Tibial nerve (tissue), 4 donors: ENCODE measurements around the gene MUC2. TPM values are rescaled to one million over a fixed set of nuclear protein-coding genes. Genes with fewer than 3 reads are reported as not detected.

Experiments used
- DNase-seq, 2 donors: peaks; one replicate each; pipeline ENCODE4 v3.0.0-alpha.2; 2019; ENCODE audit warnings: low spot score in 2 of 2
- H3K27ac ChIP-seq, 4 donors: fragments of 200-600 bp; sonication (generic) in 3 of 4; one replicate each; pipeline ENCODE4 v1.5.1; 2017 to 2019; ENCODE audit warnings: mild to moderate bottlenecking in 1 of 4
- H3K27me3 ChIP-seq, 2 donors: fragments of 200-600 bp; sonication (generic) in 1 of 2; one replicate each; pipeline versions ENCODE4 v1.5.1 to v1.6.0; 2017 to 2019
- H3K36me3 ChIP-seq, 3 donors: fragments of 200-600 bp; sonication (generic); one replicate each; pipeline ENCODE4 v1.5.1; 2018 to 2019
- H3K4me1 ChIP-seq, 4 donors: fragments of 200-600 bp; sonication (generic) in 3 of 4; one replicate each; pipeline ENCODE4 v1.5.1; 2017 to 2019
- H3K4me3 ChIP-seq, 4 donors: fragments of 200-600 bp; sonication (generic) in 3 of 4; one replicate each; pipeline ENCODE4 v1.5.1; 2017 to 2019; ENCODE audit warnings: mild to moderate bottlenecking in 1 of 4, moderate library complexity in 1 of 4
- H3K9me3 ChIP-seq, 4 donors: fragments of 200-600 bp; sonication (generic) in 3 of 4; one replicate each; pipeline ENCODE4 v1.5.1; 2017 to 2019
- EP300 ChIP-seq, 2 donors: sonication (generic); formaldehyde crosslinking; IDR thresholded peaks; one replicate each; pipeline ENCODE4 v1.6.1; 2017; ENCODE audit warnings: antibody characterized with exemption in 2 of 2, mild to moderate bottlenecking in 1 of 2
- POLR2A ChIP-seq, 2 donors: fragments of 450-650 bp; IDR thresholded peaks; one replicate each; pipeline ENCODE4 v1.6.1; 2017; ENCODE audit warnings: antibody characterized with exemption in 2 of 2, mild to moderate bottlenecking in 2 of 2, moderate library complexity in 2 of 2
- WGBS, 2 donors: methylation state at CpG; one replicate each; pipeline ENCODE4 v1.1.5; 2018; 5-methylcytosine and 5-hydroxymethylcytosine counted together
- total RNA-seq, 4 donors: library from RNA; depleted of rRNA; stranded (reverse); fragments of >200 nt; gene quantifications; one replicate each; pipeline ENCODE4 v1.1.0, GENCODE V29; 2016
- TF ChIP-seq, protein P1 (sequence below), 5 experiments: fragments of 200-600 bp in 3 of 5; fragments of 450-650 bp in 2 of 5; sonication (generic) in 3 of 5; IDR thresholded peaks; one replicate each; pipeline ENCODE4 v1.5.1; 2016 to 2019; ENCODE audit warnings: antibody characterized with exemption in 5 of 5, mild to moderate bottlenecking in 3 of 5, moderate library complexity in 2 of 5

The MUC2 gene
- total RNA-seq, 4 donors from 2014 or later: not detected

DNA sequence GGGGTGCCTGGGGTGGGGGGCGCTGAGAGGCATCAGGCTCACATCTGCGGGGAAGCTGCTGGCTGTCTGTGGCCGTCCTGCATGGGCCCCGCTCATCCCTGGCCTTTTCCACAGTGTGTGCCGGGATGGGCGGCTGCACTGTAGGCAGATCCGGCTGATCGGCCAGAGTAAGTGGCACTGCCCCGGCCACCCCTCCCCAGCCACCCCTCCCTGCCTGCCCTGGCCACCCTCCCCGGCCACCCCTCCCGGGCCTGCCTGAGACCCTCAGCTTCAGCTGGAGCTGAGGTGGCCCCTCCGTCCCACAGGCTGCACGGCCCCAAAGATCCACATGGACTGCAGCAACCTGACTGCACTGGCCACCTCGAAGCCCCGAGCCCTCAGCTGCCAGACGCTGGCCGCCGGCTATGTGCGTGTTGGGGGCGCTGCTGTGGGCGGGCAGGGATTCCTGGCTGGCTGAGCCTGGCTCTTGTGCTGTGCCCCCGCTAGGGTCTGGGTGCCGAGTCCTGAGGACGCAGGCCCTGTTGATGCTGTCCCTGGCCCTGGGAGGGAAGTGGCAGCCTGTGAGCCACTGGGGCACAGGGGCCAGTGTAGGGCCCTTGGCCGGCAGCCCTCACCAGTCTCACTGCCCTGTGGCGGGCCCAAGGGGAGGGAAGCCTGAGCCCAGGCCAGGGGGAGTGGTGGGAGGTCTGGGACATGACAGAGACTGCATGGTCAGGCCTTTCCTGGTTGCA, 10.9 kb downstream of the MUC2 start:
- H3K27me3 ChIP-seq: no peaks in the 10 kb centered on the region
- no peak overlapping the region for H3K27ac ChIP-seq
- H3K4me1 ChIP-seq: no peaks in the 10 kb centered on the region
- TF ChIP-seq POLR2A (IDR thresholded peaks at IDR 0.05) (no peak), EP300 (IDR thresholded peaks at IDR 0.05) (no peak)
- TF ChIP-seq, protein P1, sequence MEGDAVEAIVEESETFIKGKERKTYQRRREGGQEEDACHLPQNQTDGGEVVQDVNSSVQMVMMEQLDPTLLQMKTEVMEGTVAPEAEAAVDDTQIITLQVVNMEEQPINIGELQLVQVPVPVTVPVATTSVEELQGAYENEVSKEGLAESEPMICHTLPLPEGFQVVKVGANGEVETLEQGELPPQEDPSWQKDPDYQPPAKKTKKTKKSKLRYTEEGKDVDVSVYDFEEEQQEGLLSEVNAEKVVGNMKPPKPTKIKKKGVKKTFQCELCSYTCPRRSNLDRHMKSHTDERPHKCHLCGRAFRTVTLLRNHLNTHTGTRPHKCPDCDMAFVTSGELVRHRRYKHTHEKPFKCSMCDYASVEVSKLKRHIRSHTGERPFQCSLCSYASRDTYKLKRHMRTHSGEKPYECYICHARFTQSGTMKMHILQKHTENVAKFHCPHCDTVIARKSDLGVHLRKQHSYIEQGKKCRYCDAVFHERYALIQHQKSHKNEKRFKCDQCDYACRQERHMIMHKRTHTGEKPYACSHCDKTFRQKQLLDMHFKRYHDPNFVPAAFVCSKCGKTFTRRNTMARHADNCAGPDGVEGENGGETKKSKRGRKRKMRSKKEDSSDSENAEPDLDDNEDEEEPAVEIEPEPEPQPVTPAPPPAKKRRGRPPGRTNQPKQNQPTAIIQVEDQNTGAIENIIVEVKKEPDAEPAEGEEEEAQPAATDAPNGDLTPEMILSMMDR (IDR thresholded peaks at IDR 0.05): no peak
- H3K9me3 ChIP-seq: no peaks in the 10 kb centered on the region
- DNase-seq: no peak
- WGBS, 2 donors: 75 to 80% methylated on average over 2 to 15 of the region's 26 CpGs
- H3K36me3 ChIP-seq: no peaks in the 10 kb centered on the region
- H3K4me3 ChIP-seq: no peak overlapping the region

- H3K27ac ChIP-seq: no peak overlapping the region
- H3K36me3 ChIP-seq: no peaks in the 10 kb centered on the region
- no peak for DNase-seq
- no peaks in the 10 kb centered on the region for H3K4me1 ChIP-seq
- H3K9me3 ChIP-seq: no peaks in the 10 kb centered on the region
- no peaks in the 10 kb centered on the region for H3K27me3 ChIP-seq
- WGBS, 2 donors: 83 to 87% methylated on average over 24 to 30 of the region's 31 CpGs
- H3K4me3 ChIP-seq: no peak overlapping the region
- TF ChIP-seq, protein P1 (IDR thresholded peaks at IDR 0.05): no peak
- no peak for TF ChIP-seq POLR2A (IDR thresholded peaks at IDR 0.05)
Observed at GRCh38 chr11:1086171-1087102, 11.8 kb downstream of the MUC2 start.

DNA sequence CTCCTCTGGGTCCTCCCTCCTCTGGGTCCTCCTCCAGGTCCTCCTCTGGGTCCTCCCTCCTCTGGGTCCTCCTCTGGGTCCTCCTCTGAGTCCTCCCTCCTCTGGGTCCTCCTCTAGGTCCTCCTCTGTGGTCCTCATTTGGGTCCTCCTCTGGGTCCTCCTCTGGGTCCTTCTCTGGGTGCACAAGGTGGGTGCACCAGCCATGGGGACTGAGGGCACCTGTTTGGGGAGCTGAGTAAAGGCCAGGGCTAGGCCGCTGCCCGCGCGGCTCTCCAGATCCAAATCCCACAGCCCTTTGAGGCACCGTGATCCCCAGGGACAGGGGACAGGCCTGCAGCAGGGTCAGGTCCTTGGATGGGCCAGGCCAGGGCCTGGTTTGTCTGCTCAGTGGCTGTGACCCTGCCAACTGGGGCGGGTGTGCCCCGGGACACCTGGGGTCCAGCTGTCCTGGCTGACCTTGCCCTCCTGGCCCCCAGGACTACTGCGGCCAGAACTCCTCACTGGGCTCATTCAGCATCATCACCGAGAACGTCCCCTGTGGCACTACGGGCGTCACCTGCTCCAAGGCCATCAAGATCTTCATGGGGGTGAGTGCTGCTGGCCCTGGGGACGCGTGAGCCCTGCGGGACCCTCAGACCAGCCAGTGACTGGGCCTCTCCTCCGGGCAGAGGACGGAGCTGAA, 12.7 kb downstream of the MUC2 start:
- no peak for TF ChIP-seq EP300 (IDR thresholded peaks at IDR 0.05)
- no peak for TF ChIP-seq POLR2A (IDR thresholded peaks at IDR 0.05)
- TF ChIP-seq, protein P1 (IDR thresholded peaks at IDR 0.05): no peak
- DNase-seq: no peak
- Histone ChIP-seq H3K36me3 (no peaks in the 10 kb centered on the region), H3K27ac (no peak overlapping the region), H3K4me1 (no peaks in the 10 kb centered on the region), H3K27me3 (no peaks in the 10 kb centered on the region), H3K4me3 (no peak overlapping the region), H3K9me3 (no peaks in the 10 kb centered on the region)
- 89 to 97% methylated on average over 12 to 15 of the region's 17 CpGs for WGBS, 2 donors

GRCh38 chr11:1087961-1088926, 13.6 kb downstream of the MUC2 start:
- Histone ChIP-seq H3K4me1 (no peaks in the 10 kb centered on the region), H3K27ac (no peak overlapping the region), H3K36me3 (no peaks in the 10 kb centered on the region), H3K4me3 (no peak overlapping the region), H3K27me3 (no peaks in the 10 kb centered on the region), H3K9me3 (no peaks in the 10 kb centered on the region)
- 88 to 90% methylated on average over 19 to 20 of the region's 40 CpGs for WGBS, 2 donors
- TF ChIP-seq, protein P1 (IDR thresholded peaks at IDR 0.05): no peak
- TF ChIP-seq EP300 (IDR thresholded peaks at IDR 0.05): no peak
- no peak for TF ChIP-seq POLR2A (IDR thresholded peaks at IDR 0.05)
- DNase-seq: no peak
